SU-DHL-6 (cell line): ENCODE data around the gene TOE1.
"Not testable (repeated sequence)": the region's sequence is repeated elsewhere in the genome, so short reads cannot be mapped to it uniquely, and the experiment has no call there.

Source experiments
- H2AFZ ChIP-seq: fragments of 200-600 bp; sonication (generic); 2 replicates; pipeline ENCODE4 v1.6.1; 2014; ENCODE audit warnings: low read depth, mild to moderate bottlenecking, moderate library complexity, mixed read lengths, antibody characterized with exemption, low read length; ENCODE audit not compliant: severe bottlenecking
- H3F3A ChIP-seq: fragments of 200-600 bp; shearing (Covaris generic); 2 replicates; pipeline ENCODE4 v1.6.0; 2016; ENCODE audit warnings: antibody characterized with exemption, mild to moderate bottlenecking; ENCODE audit not compliant: insufficient read depth
- H3K27ac ChIP-seq: fragments of 200-600 bp; sonication (generic); 2 replicates; pipeline ENCODE4 v1.5.1; 2016; ENCODE audit warnings: low read depth, mild to moderate bottlenecking, low read length, moderate library complexity, mixed read lengths
- H3K27me3 ChIP-seq: fragments of 200-600 bp; sonication (generic), shearing (Covaris generic); 2 replicates; pipeline ENCODE4 v1.6.0; 2014; ENCODE audit warnings: mild to moderate bottlenecking, low read length
- H3K36me3 ChIP-seq: fragments of 200-600 bp; sonication (generic); 2 replicates; pipeline ENCODE4 v1.6.1; 2014; ENCODE audit warnings: mild to moderate bottlenecking, low read length, mixed read lengths
- H3K4me2 ChIP-seq: fragments of 300-600, 200-600 bp; shearing (Covaris generic), sonication (generic); 2 replicates; pipeline ENCODE4 v1.6.0; 2014; ENCODE audit warnings: low read length, low read depth, mild to moderate bottlenecking; ENCODE audit not compliant: poor library complexity, severe bottlenecking
- H3K4me3 ChIP-seq: fragments of 200-600 bp; sonication (generic); 2 replicates; pipeline ENCODE4 v1.5.1; 2014; ENCODE audit warnings: antibody characterized with exemption, low read length, mild to moderate bottlenecking, mixed read lengths; ENCODE audit not compliant: insufficient read depth, poor library complexity, severe bottlenecking
- H3K79me2 ChIP-seq: fragments of 200-600 bp; sonication (generic); 2 replicates; pipeline ENCODE4 v1.6.1; 2014; ENCODE audit warnings: mild to moderate bottlenecking, low read length, moderate library complexity; ENCODE audit not compliant: insufficient read depth
- H3K9ac ChIP-seq: fragments of 200-600 bp; sonication (generic); 2 replicates; pipeline ENCODE4 v1.7.0; 2014; ENCODE audit warnings: mild to moderate bottlenecking, low read length
- H3K9me2 ChIP-seq: fragments of 200-600 bp; sonication (generic); replicated peaks from 2 replicates; pipeline ENCODE4 v1.6.1; 2014; ENCODE audit warnings: low read length; ENCODE audit not compliant: insufficient read depth
- H3K9me3 ChIP-seq: fragments of 200-600 bp; sonication (generic); 2 replicates; pipeline ENCODE4 v1.6.1; 2014; ENCODE audit warnings: low read length, mixed read lengths; ENCODE audit not compliant: insufficient read depth
- H4K20me1 ChIP-seq: fragments of 200-600 bp; sonication (generic); 2 replicates; pipeline ENCODE4 v1.6.1; 2014; ENCODE audit warnings: low read depth, mild to moderate bottlenecking, antibody characterized with exemption, low read length, moderate library complexity, mixed read lengths
- CTCF ChIP-seq: fragments of 200-600 bp; sonication (generic); IDR thresholded peaks from one replicate; pipeline ENCODE4 v1.5.1; 2017; ENCODE audit warnings: antibody characterized with exemption, mild to moderate bottlenecking, low read length, moderate library complexity; ENCODE audit not compliant: insufficient read depth, poor library complexity, severe bottlenecking
- EZH2phosphoT487 ChIP-seq: fragments of 200-600 bp; sonication (generic), shearing (Covaris generic); conservative IDR thresholded peaks from 2 replicates; pipeline ENCODE4 v1.6.1; 2018; ENCODE audit warnings: mild to moderate bottlenecking, antibody characterized with exemption, low read length, moderate library complexity, mixed read lengths

Gene TOE1

GRCh38 chr1:45339789-45340558 is at the start of gene TOE1, which contains the start of gene MUTYH:
Gene TOE1 (plus strand): TSS chr1:45340170. CDS start chr1:45340253, 83 bp downstream.
Gene MUTYH (minus strand): TSS chr1:45340440. CDS start chr1:45334505, 5,935 bp downstream.
- TF ChIP-seq CTCF (no peak), EZH2phosphoT487 (no peak)
- peaks cover 8% of the 10 kb centered on the region; the same call in 1 of the 2 replicates for H3K36me3 ChIP-seq

GRCh38 chr1:45291002-45291401 is 49.0 kb upstream of the TOE1 start:
- H3K9me3 ChIP-seq, H3K79me2 ChIP-seq, H3K4me2 ChIP-seq, H3F3A ChIP-seq, H3K36me3 ChIP-seq, H3K4me3 ChIP-seq, H2AFZ ChIP-seq, H3K27me3 ChIP-seq, H3K9ac ChIP-seq, H3K27ac ChIP-seq, H4K20me1 ChIP-seq, H3K9me2 ChIP-seq: not testable (repeated sequence)

More at GRCh38 chr1:45339789-45340558, at the start of gene TOE1, which contains the start of gene MUTYH:
- Histone ChIP-seq H2AFZ (peak within 1 kb of the TSS; percentile 62), H3K4me2 (peak within 1 kb of the TSS; percentile 76), H3K79me2 (peaks cover 27% of the 10 kb centered on the region), H3K9ac (peak within 1 kb of the TSS; percentile 99), H3K9me3 (no peaks in the 10 kb centered on the region), H4K20me1 (no peaks in the 10 kb centered on the region), H3K9me2 (no peaks in the 10 kb centered on the region), H3K27ac (peak within 1 kb of the TSS; percentile 64), H3K27me3 (no peaks in the 10 kb centered on the region), H3F3A (peaks cover 12% of the 10 kb centered on the region), H3K4me3 (peak within 1 kb of the TSS; percentile 65)

- Histone ChIP-seq H3K27ac (no peak overlapping the region), H3K9me2 (no peaks in the 10 kb centered on the region), H3K4me2 (no peak overlapping the region), H3K4me3 (no peak overlapping the region), H3K36me3 (no peaks in the 10 kb centered on the region), H4K20me1 (no peaks in the 10 kb centered on the region), H3F3A (no peaks in the 10 kb centered on the region), H3K9me3 (no peaks in the 10 kb centered on the region), H3K27me3 (no peaks in the 10 kb centered on the region), H3K79me2 (no peaks in the 10 kb centered on the region), H2AFZ (no peak overlapping the region), H3K9ac (no peak overlapping the region)
- TF ChIP-seq EZH2phosphoT487 (no peak), CTCF (no peak)
These were observed 48.3 kb upstream of the TOE1 start for GRCh38 chr1:45291716-45292115.

GRCh38 chr1:45297666-45298356 is 42.2 kb upstream of the TOE1 start:
- no peak overlapping the region for H3K27ac ChIP-seq
- H3K4me2 ChIP-seq, result no peak overlapping the region
- peaks cover 8% of the 10 kb centered on the region for H3F3A ChIP-seq
- no peak overlapping the region for H3K9ac ChIP-seq
- H2AFZ ChIP-seq, result no peak overlapping the region
- TF ChIP-seq EZH2phosphoT487 (no peak), CTCF (no peak)
- no peaks in the 10 kb centered on the region for H4K20me1 ChIP-seq
- no peaks in the 10 kb centered on the region for H3K79me2 ChIP-seq
- H3K9me2 ChIP-seq, result no peaks in the 10 kb centered on the region
- H3K27me3 ChIP-seq, result no peaks in the 10 kb centered on the region
- H3K36me3 ChIP-seq, result no peaks in the 10 kb centered on the region
- H3K4me3 ChIP-seq, result no peak overlapping the region
- no peaks in the 10 kb centered on the region for H3K9me3 ChIP-seq
